K562 (cell line): Measurements from ENCODE around the gene VEGFB. TPM values are rescaled to one million over a fixed set of nuclear protein-coding genes. Genes with fewer than 3 reads are reported as not detected.

Experiments
- CBX8 ChIP-seq: fragments of 200-600 bp; sonication (generic); IDR thresholded peaks from 2 replicates; pipeline ENCODE4 v1.6.1; 2012; ENCODE audit warnings: borderline replicate concordance, mixed run types, low read depth, mild to moderate bottlenecking, moderate library complexity, mixed read lengths, low read length, control low read depth, inconsistent platforms; ENCODE audit not compliant: poor library complexity, severe bottlenecking; ENCODE audit errors: extremely low read depth
- CCAR2 ChIP-seq: fragments of 200-400 bp; formaldehyde crosslinking; IDR thresholded peaks from 2 replicates; pipeline ENCODE4 v1.6.1; 2017; ENCODE audit warnings: mild to moderate bottlenecking, low read depth, low read length
- GATAD2B ChIP-seq: fragments of 450-650 bp; IDR thresholded peaks from 2 replicates; pipeline ENCODE4 v1.6.1; 2017; ENCODE audit warnings: mild to moderate bottlenecking, borderline replicate concordance
- MCM7 ChIP-seq, 2 experiments: fragments of 450-650 bp; IDR thresholded peaks; 2 replicates each; pipeline ENCODE4 v1.6.1; 2016 to 2018
- PHTF2 ChIP-seq: fragments of 250-450 bp; sonication (Bioruptor Pico); IDR thresholded peaks from 2 replicates; pipeline ENCODE4 v1.5.0; 2021; ENCODE audit warnings: mild to moderate bottlenecking
- RFX7 ChIP-seq: fragments of 250-450 bp; sonication (Bioruptor Pico); IDR thresholded peaks from 2 replicates; pipeline ENCODE4 v1.5.1; 2021; ENCODE audit warnings: mild to moderate bottlenecking
- SETDB1 ChIP-seq: IDR thresholded peaks from one replicate; pipeline ENCODE4 v1.6.1; 2012; ENCODE audit warnings: low read length, control low read depth, inconsistent platforms
- SIX5 ChIP-seq, 2 experiments: IDR thresholded peaks; 2 replicates each; pipeline ENCODE4 v1.6.1; 2011; ENCODE audit warnings: low read length in 2 of 2, borderline replicate concordance in 1 of 2, low read depth in 1 of 2, mild to moderate bottlenecking in 1 of 2, moderate library complexity in 1 of 2; ENCODE audit not compliant: insufficient read depth in 1 of 2
- SPI1 ChIP-seq: IDR thresholded peaks from 2 replicates; pipeline ENCODE4 v1.6.1; 2011; ENCODE audit warnings: low read depth, low read length, control low read depth, borderline replicate concordance
- ZFP36 ChIP-seq: fragments of 150-350 bp; IDR thresholded peaks from 2 replicates; pipeline ENCODE4 v1.6.1; 2018; ENCODE audit warnings: low read length, low read depth; ENCODE audit not compliant: partially characterized antibody
- ZNF324 ChIP-seq: fragments of 250-450 bp; sonication (Bioruptor Pico); IDR thresholded peaks from 2 replicates; pipeline ENCODE4 v1.4.0; 2020; ENCODE audit warnings: mild to moderate bottlenecking
- ZNF41 ChIP-seq: fragments of 250-450 bp; sonication (Bioruptor Pico); conservative IDR thresholded peaks from 2 replicates; pipeline ENCODE4 v1.4.0; 2020; ENCODE audit warnings: mild to moderate bottlenecking
- ZNF717 ChIP-seq: fragments of 250-450 bp; sonication (Bioruptor Pico); IDR thresholded peaks from 2 replicates; pipeline ENCODE4 v1.5.0; 2021
- polyA plus RNA-seq, 8 experiments: library from polyadenylated mRNA; depleted of rRNA in 4 of 8; stranded (reverse) in 5 of 8; unstranded in 3 of 8; fragments of >200 nt; fragmentation: Nextera tagmentation in 2 of 8; fragmentation: Illumina TruSeq in 1 of 8; extraction: Ambion mirVana in 2 of 8; extraction: Trizol in 1 of 8; gene quantifications; 2 replicates each; pipeline versions ENCODE4 v1.2.1 to v1.2.3, GENCODE V29; 2011 to 2014; ENCODE audit warnings: inconsistent platforms in 1 of 8, missing spikeins in 1 of 8
- total RNA-seq, 7 experiments: library from RNA; depleted of rRNA in 6 of 7; stranded (reverse); fragments of >200 nt in 6 of 7; fragmentation: Illumina TruSeq in 2 of 7; extraction: Trizol in 2 of 7; gene quantifications; 2 replicates each; pipeline versions ENCODE4 v1.2.1 to v1.2.3, GENCODE V29; 2011 to 2021; ENCODE audit warnings: low replicate concordance in 1 of 7
- TF ChIP-seq, protein P1 (sequence below), 2 experiments: fragments of 250-450 bp in 1 of 2; fragments of 450-650 bp in 1 of 2; sonication (Bioruptor Pico) in 1 of 2; IDR thresholded peaks; 2 replicates each; pipeline versions ENCODE4 v1.6.1 to v1.8.0; 2016 to 2021; ENCODE audit warnings: mild to moderate bottlenecking in 2 of 2, moderate library complexity in 2 of 2, missing compliant biosample characterization in 1 of 2, missing genetic modification characterization in 1 of 2
- TF ChIP-seq, protein P2 (sequence below), 2 experiments: IDR thresholded peaks in 1 of 2; conservative IDR thresholded peaks in 1 of 2; 2 replicates each; pipeline ENCODE4 v1.6.1; 2016; ENCODE audit warnings: low read depth in 2 of 2, mild to moderate bottlenecking in 1 of 2, missing compliant biosample characterization in 1 of 2, missing genetic modification characterization in 1 of 2, moderate library complexity in 1 of 2
- TF ChIP-seq, protein P3 (sequence below): sonication (generic); formaldehyde crosslinking; IDR thresholded peaks from 2 replicates; pipeline ENCODE4 v1.8.0; 2022; ENCODE audit warnings: mild to moderate bottlenecking, missing genetic modification reagents
- TF ChIP-seq, protein P4 (sequence below): fragments of 250-450 bp; sonication (Bioruptor Pico); IDR thresholded peaks from 2 replicates; pipeline ENCODE4 v1.8.0; 2021; ENCODE audit warnings: mild to moderate bottlenecking, moderate library complexity
- TF ChIP-seq, protein P5 (sequence below): fragments of 250-450 bp; sonication (Bioruptor Pico); IDR thresholded peaks from 2 replicates; pipeline ENCODE4 v1.4.0; 2020; ENCODE audit warnings: borderline replicate concordance

The VEGFB gene
- total and polyA plus RNA-seq, 9 of the 15 experiments (the other 6 are each of a cell fraction or from before 2014, with no cell fraction given): 11.0 to 83.4 (median 25.7) TPM

DNA sequence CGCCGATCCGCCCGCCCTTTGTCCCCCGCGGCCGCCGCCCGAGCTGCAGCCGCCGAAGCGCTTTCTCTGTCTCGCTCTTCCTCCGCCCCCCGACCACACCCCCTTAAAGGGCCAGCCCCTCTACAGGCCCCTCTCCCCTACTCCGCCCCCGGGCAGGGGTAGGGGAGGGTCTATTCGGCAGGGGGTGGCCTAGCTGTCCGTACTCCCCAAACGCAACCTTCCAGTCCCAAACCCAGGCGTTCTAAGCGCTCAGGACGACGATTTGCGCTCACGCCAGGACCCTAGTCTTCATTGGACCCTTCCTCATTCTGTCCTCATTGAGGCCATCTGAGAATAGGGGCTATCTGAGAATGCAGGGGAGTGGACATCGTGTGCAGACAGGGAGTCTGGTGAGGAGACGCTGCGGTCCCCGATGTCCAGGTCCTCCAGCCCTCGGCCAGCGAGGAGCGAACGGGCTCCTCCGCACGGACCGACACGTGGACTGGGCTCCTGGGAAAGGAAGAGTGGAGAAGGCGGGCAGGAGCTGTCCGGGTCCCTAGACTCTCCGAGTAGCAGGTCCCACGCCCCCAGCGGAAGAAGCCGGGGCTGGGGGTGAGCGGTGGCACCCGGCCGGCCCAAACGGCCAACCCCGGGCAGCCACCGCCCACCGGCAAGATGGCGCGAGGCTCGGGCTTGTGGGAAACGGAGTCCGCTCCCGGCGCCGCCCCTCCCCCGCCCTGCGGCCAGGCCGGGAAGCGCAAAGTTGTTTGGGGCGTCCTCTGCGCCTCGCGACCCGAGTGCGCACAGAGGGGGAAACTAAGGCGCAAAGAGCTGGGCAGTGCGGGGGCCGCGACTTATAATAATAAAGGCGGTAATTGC, 12.7 kb downstream of the VEGFB start, which contains the start of gene PPP1R14B (continued):
- TF ChIP-seq, protein P1, sequence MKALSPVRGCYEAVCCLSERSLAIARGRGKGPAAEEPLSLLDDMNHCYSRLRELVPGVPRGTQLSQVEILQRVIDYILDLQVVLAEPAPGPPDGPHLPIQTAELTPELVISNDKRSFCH (CRISPR knock-in tag; IDR thresholded peaks at IDR 0.05): no peak
- TF ChIP-seq, protein P1 (tag; IDR thresholded peaks at IDR 0.05): 0 out of 2 replicates have a peak, but pooled peaks have one; percentile 70
- TF ChIP-seq ZNF717: no peak
- TF ChIP-seq ZFP36: no peak
- no peak for TF ChIP-seq GATAD2B
- TF ChIP-seq PHTF2 (CRISPR knock-in tag): no peak
- TF ChIP-seq MCM7 (IDR thresholded peaks at IDR 0.05): no peak
- TF ChIP-seq SPI1: no peak
- peak; percentile 78 to 81; a peak in 3 of 4 replicates for TF ChIP-seq SIX5 (IDR thresholded peaks at IDR 0.05; ENCODE audit: borderline replicate concordance in 1 of 2, insufficient read depth in 1 of 2, low read depth in 1 of 2, low read length in 2 of 2)
- TF ChIP-seq, protein P2, sequence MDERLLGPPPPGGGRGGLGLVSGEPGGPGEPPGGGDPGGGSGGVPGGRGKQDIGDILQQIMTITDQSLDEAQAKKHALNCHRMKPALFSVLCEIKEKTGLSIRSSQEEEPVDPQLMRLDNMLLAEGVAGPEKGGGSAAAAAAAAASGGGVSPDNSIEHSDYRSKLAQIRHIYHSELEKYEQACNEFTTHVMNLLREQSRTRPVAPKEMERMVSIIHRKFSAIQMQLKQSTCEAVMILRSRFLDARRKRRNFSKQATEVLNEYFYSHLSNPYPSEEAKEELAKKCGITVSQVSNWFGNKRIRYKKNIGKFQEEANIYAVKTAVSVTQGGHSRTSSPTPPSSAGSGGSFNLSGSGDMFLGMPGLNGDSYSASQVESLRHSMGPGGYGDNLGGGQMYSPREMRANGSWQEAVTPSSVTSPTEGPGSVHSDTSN (CRISPR knock-in tag; IDR thresholded peaks at IDR 0.05; ENCODE audit: low read depth): no peak
- TF ChIP-seq, protein P2 (tag; conservative IDR thresholded peaks at IDR 0.05; ENCODE audit: low read depth): no peak
- no peak for TF ChIP-seq SETDB1
- TF ChIP-seq RFX7 (CRISPR knock-in tag): no peak
- TF ChIP-seq, protein P3, sequence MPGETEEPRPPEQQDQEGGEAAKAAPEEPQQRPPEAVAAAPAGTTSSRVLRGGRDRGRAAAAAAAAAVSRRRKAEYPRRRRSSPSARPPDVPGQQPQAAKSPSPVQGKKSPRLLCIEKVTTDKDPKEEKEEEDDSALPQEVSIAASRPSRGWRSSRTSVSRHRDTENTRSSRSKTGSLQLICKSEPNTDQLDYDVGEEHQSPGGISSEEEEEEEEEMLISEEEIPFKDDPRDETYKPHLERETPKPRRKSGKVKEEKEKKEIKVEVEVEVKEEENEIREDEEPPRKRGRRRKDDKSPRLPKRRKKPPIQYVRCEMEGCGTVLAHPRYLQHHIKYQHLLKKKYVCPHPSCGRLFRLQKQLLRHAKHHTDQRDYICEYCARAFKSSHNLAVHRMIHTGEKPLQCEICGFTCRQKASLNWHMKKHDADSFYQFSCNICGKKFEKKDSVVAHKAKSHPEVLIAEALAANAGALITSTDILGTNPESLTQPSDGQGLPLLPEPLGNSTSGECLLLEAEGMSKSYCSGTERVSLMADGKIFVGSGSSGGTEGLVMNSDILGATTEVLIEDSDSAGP: peak; percentile 98
- TF ChIP-seq, protein P4, sequence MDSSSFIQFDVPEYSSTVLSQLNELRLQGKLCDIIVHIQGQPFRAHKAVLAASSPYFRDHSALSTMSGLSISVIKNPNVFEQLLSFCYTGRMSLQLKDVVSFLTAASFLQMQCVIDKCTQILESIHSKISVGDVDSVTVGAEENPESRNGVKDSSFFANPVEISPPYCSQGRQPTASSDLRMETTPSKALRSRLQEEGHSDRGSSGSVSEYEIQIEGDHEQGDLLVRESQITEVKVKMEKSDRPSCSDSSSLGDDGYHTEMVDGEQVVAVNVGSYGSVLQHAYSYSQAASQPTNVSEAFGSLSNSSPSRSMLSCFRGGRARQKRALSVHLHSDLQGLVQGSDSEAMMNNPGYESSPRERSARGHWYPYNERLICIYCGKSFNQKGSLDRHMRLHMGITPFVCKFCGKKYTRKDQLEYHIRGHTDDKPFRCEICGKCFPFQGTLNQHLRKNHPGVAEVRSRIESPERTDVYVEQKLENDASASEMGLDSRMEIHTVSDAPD: no peak
- TF ChIP-seq CCAR2: no peak
- TF ChIP-seq CBX8: no peak
- TF ChIP-seq ZNF324 (CRISPR knock-in tag): no peak
- TF ChIP-seq ZNF41 (CRISPR knock-in tag): no peak
- TF ChIP-seq, protein P5, sequence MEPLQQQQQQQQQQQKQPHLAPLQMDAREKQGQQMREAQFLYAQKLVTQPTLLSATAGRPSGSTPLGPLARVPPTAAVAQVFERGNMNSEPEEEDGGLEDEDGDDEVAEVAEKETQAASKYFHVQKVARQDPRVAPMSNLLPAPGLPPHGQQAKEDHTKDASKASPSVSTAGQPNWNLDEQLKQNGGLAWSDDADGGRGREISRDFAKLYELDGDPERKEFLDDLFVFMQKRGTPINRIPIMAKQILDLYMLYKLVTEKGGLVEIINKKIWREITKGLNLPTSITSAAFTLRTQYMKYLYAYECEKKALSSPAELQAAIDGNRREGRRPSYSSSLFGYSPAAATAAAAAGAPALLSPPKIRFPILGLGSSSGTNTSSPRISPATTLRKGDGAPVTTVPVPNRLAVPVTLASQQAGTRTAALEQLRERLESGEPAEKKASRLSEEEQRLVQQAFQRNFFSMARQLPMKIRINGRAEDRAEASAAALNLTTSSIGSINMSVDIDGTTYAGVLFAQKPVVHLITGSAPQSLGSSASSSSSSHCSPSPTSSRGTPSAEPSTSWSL: no peak
